IMR-90 (cell line): ENCODE measurements around the gene TMEM233. TPM values are rescaled to one million over a fixed set of nuclear protein-coding genes. Genes with fewer than 3 reads are reported as not detected.

Experiments
- ATAC-seq: fragments of 200-7000 bp; cut with Tn5 transposase; 2 replicates; pipeline ENCODE4 v1.9.1; 2020; ENCODE audit warnings: low read depth, mild to moderate bottlenecking, moderate library complexity
- BruUV-seq: library from RNA; stranded (reverse); fragments of 400-500 nt; replicated peaks from 2 replicates; lab custom pipeline; 2021; lab: Mats Ljungman, UMichigan
- CTCF ChIA-PET: fragments of 300-600 bp; formaldehyde crosslinking; extraction: SDS; loops from one replicate; lab custom pipeline; 2021; ENCODE audit warnings: antibody characterized with exemption; lab: Yijun Ruan, JAX
- POLR2A ChIA-PET: fragments of 300-600 bp; sonication (Branson Sonifier 250); formaldehyde crosslinking; loops from one replicate; lab custom pipeline; 2022; ENCODE audit warnings: antibody characterized with exemption; ENCODE audit not compliant: unreplicated experiment; lab: Charles Lee
- DNase-seq: peaks from one replicate; pipeline ENCODE4 v3.0.0; 2013
- H2AFZ ChIP-seq: replicated peaks from 2 replicates; pipeline ENCODE3; 2013; ENCODE audit warnings: low read length, mild to moderate bottlenecking; ENCODE audit not compliant: poor library complexity
- H2AK5ac ChIP-seq: 2 replicates; pipeline ENCODE4 v1.6.1; 2013; ENCODE audit warnings: low read depth, low read length, inconsistent platforms
- H2AK9ac ChIP-seq: replicated peaks from 2 replicates; pipeline ENCODE3; 2013; ENCODE audit warnings: mild to moderate bottlenecking, low read depth, low read length, moderate library complexity; ENCODE audit not compliant: poor library complexity
- H2BK120ac ChIP-seq: 2 replicates; pipeline ENCODE4 v1.6.1; 2013; ENCODE audit warnings: low read depth, low read length, inconsistent platforms
- H2BK15ac ChIP-seq: 3 replicates; pipeline ENCODE4 v1.6.1; 2013; ENCODE audit warnings: low read depth, low read length, inconsistent platforms
- H2BK20ac ChIP-seq: 2 replicates; pipeline ENCODE4 v1.6.1; 2013; ENCODE audit warnings: low read depth, mild to moderate bottlenecking, inconsistent platforms, low read length, moderate library complexity
- H2BK5ac ChIP-seq: 2 replicates; pipeline ENCODE4 v1.6.1; 2013; ENCODE audit warnings: mild to moderate bottlenecking, low read depth, low read length, inconsistent platforms; ENCODE audit not compliant: poor library complexity, severe bottlenecking
- H3K14ac ChIP-seq: replicated peaks from 2 replicates; pipeline ENCODE4 v1.6.1; 2013; ENCODE audit warnings: low read depth, low read length, inconsistent platforms
- H3K18ac ChIP-seq: 2 replicates; pipeline ENCODE4 v1.6.1; 2013; ENCODE audit warnings: low read depth, low read length, control low read depth
- H3K23ac ChIP-seq: 2 replicates; pipeline ENCODE4 v1.6.1; 2013; ENCODE audit warnings: low read depth, low read length, inconsistent platforms
- H3K27ac ChIP-seq: 2 replicates; pipeline ENCODE4 v1.5.1; 2013; ENCODE audit warnings: mild to moderate bottlenecking, control low read depth, low read length; ENCODE audit not compliant: insufficient read depth
- H3K27me3 ChIP-seq: 2 replicates; pipeline ENCODE4 v1.6.1; 2013; ENCODE audit warnings: low read length; ENCODE audit not compliant: control insufficient read depth, insufficient read depth
- H3K36me3 ChIP-seq: 2 replicates; pipeline ENCODE4 v1.6.1; 2013; ENCODE audit warnings: low read length, mixed read lengths; ENCODE audit not compliant: control insufficient read depth, insufficient read depth
- H3K4ac ChIP-seq: 2 replicates; pipeline ENCODE4 v1.6.1; 2013; ENCODE audit warnings: low read depth, low read length, inconsistent platforms
- H3K4me1 ChIP-seq: 2 replicates; pipeline ENCODE4 v1.6.1; 2013; ENCODE audit warnings: low read length, mixed read lengths; ENCODE audit not compliant: control insufficient read depth, insufficient read depth
- H3K4me2 ChIP-seq: 2 replicates; pipeline ENCODE4 v1.6.1; 2013; ENCODE audit warnings: low read depth, mild to moderate bottlenecking, control low read depth, low read length, moderate library complexity
- H3K4me3 ChIP-seq: 2 replicates; pipeline ENCODE4 v1.5.1; 2013; ENCODE audit warnings: low read depth, mild to moderate bottlenecking, control low read depth, low read length, moderate library complexity; ENCODE audit not compliant: insufficient read depth
- H3K56ac ChIP-seq: 2 replicates; pipeline ENCODE4 v1.6.1; 2013; ENCODE audit warnings: low read length, inconsistent platforms; ENCODE audit not compliant: insufficient read depth; ENCODE audit errors: extremely low read depth
- H3K79me1 ChIP-seq, 2 experiments: 2 replicates each; pipeline ENCODE4 v1.6.1; 2013; ENCODE audit warnings: low read length in 2 of 2, inconsistent platforms in 1 of 2, low read depth in 1 of 2
- H3K9ac ChIP-seq: 2 replicates; pipeline ENCODE4 v1.6.1; 2013; ENCODE audit warnings: low read depth, low read length, control low read depth
- H3K9me1 ChIP-seq: 2 replicates; pipeline ENCODE4 v1.6.1; 2013; ENCODE audit warnings: low read length, inconsistent platforms; ENCODE audit not compliant: insufficient read depth
- H3K9me3 ChIP-seq: 2 replicates; pipeline ENCODE4 v1.6.1; 2013; ENCODE audit warnings: low read length; ENCODE audit not compliant: control insufficient read depth, insufficient read depth
- H4K20me1 ChIP-seq: 2 replicates; pipeline ENCODE4 v1.6.1; 2013; ENCODE audit warnings: low read length, inconsistent platforms; ENCODE audit not compliant: insufficient read depth
- H4K5ac ChIP-seq: 2 replicates; pipeline ENCODE4 v1.6.1; 2013; ENCODE audit warnings: mild to moderate bottlenecking, low read depth, low read length, control low read depth
- H4K8ac ChIP-seq, 2 experiments: 2 replicates each; pipeline ENCODE4 v1.6.1; 2013; ENCODE audit warnings: low read depth in 2 of 2, low read length in 2 of 2, control low read depth in 1 of 2, inconsistent platforms in 1 of 2
- H4K91ac ChIP-seq: 2 replicates; pipeline ENCODE4 v1.6.1; 2013; ENCODE audit warnings: low read depth, low read length, inconsistent platforms; ENCODE audit not compliant: insufficient read depth
- BHLHE40 ChIP-seq: fragments of 150-350 bp; IDR thresholded peaks from 2 replicates; pipeline ENCODE4 v1.6.1; 2016; ENCODE audit warnings: mild to moderate bottlenecking, low read depth, low read length
- CTCF ChIP-seq: conservative IDR thresholded peaks from 2 replicates; pipeline ENCODE4 v1.5.1; 2012; ENCODE audit warnings: mild to moderate bottlenecking, low read depth, low read length, improper control_type of control experiment
- FOS ChIP-seq: fragments of 150-350 bp; IDR thresholded peaks from 2 replicates; pipeline ENCODE4 v1.6.1; 2016; ENCODE audit warnings: low read depth, low read length
- POLR2A ChIP-seq: IDR thresholded peaks from 2 replicates; pipeline ENCODE4 v1.6.1; 2012; ENCODE audit warnings: mild to moderate bottlenecking, low read depth, low read length
- WGBS, 2 experiments: methylation state at CpG; one replicate each; pipeline versions ENCODE4 v1.1.5 to v1.1.7; 2013; ENCODE audit warnings: missing lambda C conversion rate in 2 of 2; ENCODE audit not compliant: insufficient read length in 1 of 2; ENCODE audit errors: extremely low coverage in 2 of 2; 5-methylcytosine and 5-hydroxymethylcytosine counted together
- dilution Hi-C: fragments of 300-500 bp; cut with HindIII; formaldehyde crosslinking; loops from one replicate; pipeline ENCODE4 v1.14.3; 2018; ENCODE audit warnings: low sequenced_read_pairs; ENCODE audit not compliant: unreplicated experiment
- in situ Hi-C: fragments of 300-500 bp; cut with MboI; formaldehyde crosslinking; loops from 3 replicates; pipeline ENCODE4 v1.14.3; 2019; ENCODE audit warnings: low sequenced_read_pairs, inconsistent platforms, mixed read lengths
- intact Hi-C: fragments of 100-400 bp; cut with micrococcal nuclease; formaldehyde crosslinking; loops from 2 replicates; pipeline ENCODE4 v1.10.0; 2022
- polyA plus RNA-seq, 3 experiments: library from polyadenylated mRNA; depleted of rRNA; stranded (reverse); fragments of >200 nt; gene quantifications; 2 replicates each; pipeline ENCODE4 v1.2.3, GENCODE V29; 2012; ENCODE audit warnings: low replicate concordance in 1 of 3
- total RNA-seq: library from RNA; depleted of rRNA; stranded (reverse); fragments of >200 nt; gene quantifications from 2 replicates; pipeline ENCODE4 v1.2.3, GENCODE V29; 2012

Gene TMEM233
- total and polyA plus RNA-seq, 2 of the 4 experiments (the other 2 are of a cell fraction), result not detected

GRCh38 chr12:119570771-119571170 is 22.8 kb upstream of the TMEM233 start:
- TF ChIP-seq BHLHE40, result no peak
- no peak for TF ChIP-seq POLR2A
- no peak for TF ChIP-seq CTCF
- TF ChIP-seq FOS, result no peak
- no peak overlapping the region for H2AK5ac ChIP-seq
- ATAC-seq (no peak), DNase-seq (no peak)
- no peak overlapping the region for H2BK20ac ChIP-seq
- H2AK9ac ChIP-seq, result no peak overlapping the region
- no peak overlapping the region for H3K4ac ChIP-seq
- H4K5ac ChIP-seq, result no peak overlapping the region
- dilution Hi-C loops (no loop called here), in situ Hi-C loops (no loop called here), intact Hi-C loops (no loop called here)
- H3K9me3 ChIP-seq, result no peaks in the 10 kb centered on the region
- no peaks in the 10 kb centered on the region for H3K27me3 ChIP-seq
- no peak overlapping the region for H2BK120ac ChIP-seq
- CTCF ChIA-PET, result no interaction called here
- H2BK15ac ChIP-seq, result no peak overlapping the region
- no peak overlapping the region for H3K18ac ChIP-seq
- no peak overlapping the region for H3K27ac ChIP-seq
- H3K4me3 ChIP-seq, result no peak overlapping the region
- H3K4me1 ChIP-seq, result no peaks in the 10 kb centered on the region
- H3K4me2 ChIP-seq, result no peak overlapping the region
- no peak overlapping the region for H4K8ac ChIP-seq
- no peak overlapping the region for H4K91ac ChIP-seq
- H2BK5ac ChIP-seq, result no peak overlapping the region
- no peak overlapping the region for H2AFZ ChIP-seq
- no TSS peak for BruUV-seq
- H4K20me1 ChIP-seq, result no peaks in the 10 kb centered on the region
- H3K9ac ChIP-seq, result no peak overlapping the region
- POLR2A ChIA-PET, result no interaction called here
- 54% methylated on average over 2 of the region's 6 CpGs; no CpG with 5 or more reads in 1 of the 2 experiments for WGBS, 2 experiments
- H3K56ac ChIP-seq, result no peak overlapping the region
- no peak overlapping the region for H3K23ac ChIP-seq
- no peak overlapping the region for H3K14ac ChIP-seq
- H3K79me1 ChIP-seq, result no peaks in the 10 kb centered on the region
- no peaks in the 10 kb centered on the region for H3K9me1 ChIP-seq
- no peaks in the 10 kb centered on the region for H3K36me3 ChIP-seq
